HepG2 (cell line): ENCODE results near the gene CSE1L. TPM values are rescaled to one million over a fixed set of nuclear protein-coding genes. Genes with fewer than 3 reads are reported as not detected.
"Not testable (repeated sequence)": the region's sequence is repeated elsewhere in the genome, so short reads cannot be mapped to it uniquely, and the experiment has no call there.

Source experiments
- ATAC-seq: fragments of 200-7000 bp; cut with Tn5 transposase; 3 replicates; pipeline ENCODE4 v1.9.1; 2020; ENCODE audit warnings: mild to moderate bottlenecking, moderate library complexity
- BruUV-seq: library from RNA; stranded (reverse); fragments of 400-500 nt; replicated peaks from 2 replicates; lab custom pipeline; 2021; lab: Mats Ljungman, UMichigan
- CTCF ChIA-PET: fragments of 300-600 bp; formaldehyde crosslinking; extraction: SDS; loops from one replicate; lab custom pipeline; 2021; ENCODE audit warnings: low total read pairs, inconsistent platforms, low intra/inter-chr PET ratio; lab: Yijun Ruan, JAX
- POLR2A ChIA-PET: fragments of 350-600 bp; sonication (Branson Sonifier 250); formaldehyde crosslinking; loops from one replicate; lab custom pipeline; 2020; ENCODE audit warnings: antibody characterized with exemption, inconsistent platforms; lab: Yijun Ruan, JAX
- DNase-seq: peaks from one replicate; pipeline ENCODE4 v3.0.0-alpha.2; 2015; ENCODE audit warnings: low spot score
- FAIRE-seq: peaks from 3 replicates; lab custom pipeline; 2011; peaks lifted over from hg19 to GRCh38; lab: Jason Lieb, UNC
- H2AFZ ChIP-seq: one replicate; pipeline ENCODE4 v1.6.1; 2011; ENCODE audit warnings: low read length, inconsistent platforms
- H3K27ac ChIP-seq: fragments of 300-600 bp; 3 replicates; pipeline ENCODE4 v1.8.0; 2011; ENCODE audit warnings: mixed run types, mild to moderate bottlenecking, mixed read lengths, low read length, inconsistent platforms; ENCODE audit not compliant: insufficient read depth; ENCODE audit errors: extremely low read length
- H3K27me3 ChIP-seq, 2 experiments: fragments of 200-600 bp in 1 of 2; 2 replicates in 1 of 2; 3 replicates in 1 of 2; pipeline versions ENCODE4 v1.6.0 to v1.8.0; 2011; ENCODE audit warnings: low read length in 2 of 2, mild to moderate bottlenecking in 2 of 2, moderate library complexity in 2 of 2, inconsistent platforms in 1 of 2; ENCODE audit not compliant: insufficient read depth in 2 of 2, control insufficient read depth in 1 of 2
- H3K36me3 ChIP-seq, 2 experiments: fragments of 200-600 bp in 1 of 2; replicated peaks in 1 of 2; 2 replicates in 1 of 2; 3 replicates in 1 of 2; pipeline versions ENCODE4 v1.5.1 to v1.8.0; 2011; ENCODE audit warnings: low read length in 2 of 2, inconsistent platforms in 1 of 2; ENCODE audit not compliant: insufficient read depth in 2 of 2, control insufficient read depth in 1 of 2
- H3K4me1 ChIP-seq: 2 replicates; pipeline ENCODE4 v1.5.1; 2012; ENCODE audit warnings: low read length, inconsistent platforms; ENCODE audit not compliant: insufficient read depth
- H3K4me2 ChIP-seq: 2 replicates; pipeline ENCODE4 v1.6.0; 2011; ENCODE audit warnings: low read depth, low read length, inconsistent platforms
- H3K4me3 ChIP-seq, 3 experiments: fragments of 200-600 bp in 1 of 3; sonication (generic), shearing (Covaris generic) in 1 of 3; replicated peaks in 1 of 3; 2 replicates each; pipeline ENCODE4 v1.5.1; 2011 to 2016; ENCODE audit warnings: low read length in 3 of 3, inconsistent platforms in 2 of 3, low read depth in 2 of 3, mild to moderate bottlenecking in 2 of 3, control low read depth in 1 of 3, mixed read lengths in 1 of 3; ENCODE audit not compliant: insufficient read depth in 1 of 3
- H3K79me2 ChIP-seq: one replicate; pipeline ENCODE4 v1.6.1; 2011; ENCODE audit warnings: low read length, inconsistent platforms; ENCODE audit not compliant: insufficient read depth
- H3K9ac ChIP-seq: 2 replicates; pipeline ENCODE4 v1.6.0; 2011; ENCODE audit warnings: mild to moderate bottlenecking, low read depth, low read length, inconsistent platforms; ENCODE audit not compliant: insufficient read depth
- H3K9me3 ChIP-seq: 2 replicates; pipeline ENCODE4 v1.5.1; 2012; ENCODE audit warnings: mild to moderate bottlenecking, low read length
- H4K20me1 ChIP-seq: 2 replicates; pipeline ENCODE4 v1.6.0; 2011; ENCODE audit warnings: inconsistent platforms, mild to moderate bottlenecking, low read length, moderate library complexity; ENCODE audit not compliant: insufficient read depth
- ATF7 ChIP-seq, 2 experiments: fragments of 450-650 bp in 1 of 2; sonication (generic) in 1 of 2; formaldehyde crosslinking in 1 of 2; IDR thresholded peaks; 2 replicates each; pipeline versions ENCODE4 v1.4.0 to v1.6.1; 2016 to 2020; ENCODE audit warnings: antibody characterized with exemption in 1 of 2, mild to moderate bottlenecking in 1 of 2, missing genetic modification reagents in 1 of 2
- CREB1 ChIP-seq, 2 experiments: fragments of 450-650 bp in 1 of 2; IDR thresholded peaks; 2 replicates each; pipeline ENCODE4 v1.6.1; 2016 to 2017; ENCODE audit warnings: control low read depth in 1 of 2, mild to moderate bottlenecking in 1 of 2, missing compliant biosample characterization in 1 of 2, missing genetic modification characterization in 1 of 2
- SETDB1 ChIP-seq: sonication (generic); formaldehyde crosslinking; IDR thresholded peaks from 2 replicates; pipeline ENCODE4 v1.5.1; 2020; ENCODE audit warnings: missing genetic modification reagents, mild to moderate bottlenecking, borderline replicate concordance
- ZNF501 ChIP-seq: sonication (generic); formaldehyde crosslinking; IDR thresholded peaks from 2 replicates; pipeline ENCODE4 v1.5.1; 2020; ENCODE audit warnings: mild to moderate bottlenecking, moderate library complexity, missing genetic modification reagents
- WGBS: methylation state at CpG from one replicate; pipeline ENCODE4 v1.1.6; 2017; ENCODE audit warnings: low lambda C conversion rate; 5-methylcytosine and 5-hydroxymethylcytosine counted together
- in situ Hi-C: cut with HindIII; loops from 2 replicates; pipeline ENCODE4 v1.10.0; 2017; ENCODE audit warnings: low pct_unique_long_range_greater_than_20kb; ENCODE audit not compliant: extremely low pct_ligation_motif_present
- intact Hi-C: fragments of 100-400 bp; cut with micrococcal nuclease; formaldehyde crosslinking; loops from one replicate; pipeline ENCODE4 v1.10.0; 2022; ENCODE audit not compliant: unreplicated experiment
- polyA plus RNA-seq, 8 experiments: library from polyadenylated mRNA; depleted of rRNA in 3 of 8; stranded (reverse) in 7 of 8; unstranded in 1 of 8; fragments of >200 nt; fragmentation: Illumina TruSeq in 4 of 8; extraction: Trizol in 4 of 8; gene quantifications; 2 replicates each; pipeline versions ENCODE4 v1.2.1 to v1.2.3, GENCODE V29; 2011 to 2016; ENCODE audit warnings: low read depth in 4 of 8, missing spikeins in 1 of 8, mixed read lengths in 1 of 8; ENCODE audit not compliant: insufficient read depth in 1 of 8
- total RNA-seq, 5 experiments: library from RNA; depleted of rRNA; stranded (reverse); fragments of >200 nt; fragmentation: Illumina TruSeq; extraction: Trizol; gene quantifications; 2 replicates each; pipeline ENCODE4 v1.2.3, GENCODE V29; 2016; ENCODE audit warnings: low read depth in 1 of 5
- TF ChIP-seq, protein P1 (sequence below): sonication (generic); formaldehyde crosslinking; IDR thresholded peaks from 2 replicates; pipeline ENCODE4 v1.8.0; 2022; ENCODE audit warnings: missing genetic modification reagents, mild to moderate bottlenecking, borderline replicate concordance
- TF ChIP-seq, protein P2 (sequence below), 2 experiments: fragments of 450-650 bp in 1 of 2; sonication (generic) in 1 of 2; formaldehyde crosslinking in 1 of 2; IDR thresholded peaks; 2 replicates each; pipeline versions ENCODE4 v1.6.1 to v1.8.0; 2016 to 2022; ENCODE audit warnings: antibody characterized with exemption in 1 of 2, mild to moderate bottlenecking in 1 of 2, missing genetic modification reagents in 1 of 2
- TF ChIP-seq, protein P3 (sequence below): sonication (generic); formaldehyde crosslinking; IDR thresholded peaks from 2 replicates; pipeline ENCODE4 v1.5.0; 2020; ENCODE audit warnings: missing genetic modification reagents, mild to moderate bottlenecking, borderline replicate concordance

The CSE1L gene
- total and polyA plus RNA-seq, 2 of the 13 experiments (the other 11 are each of a cell fraction or from before 2014, with no cell fraction given), result 56.9 to 258 TPM

DNA sequence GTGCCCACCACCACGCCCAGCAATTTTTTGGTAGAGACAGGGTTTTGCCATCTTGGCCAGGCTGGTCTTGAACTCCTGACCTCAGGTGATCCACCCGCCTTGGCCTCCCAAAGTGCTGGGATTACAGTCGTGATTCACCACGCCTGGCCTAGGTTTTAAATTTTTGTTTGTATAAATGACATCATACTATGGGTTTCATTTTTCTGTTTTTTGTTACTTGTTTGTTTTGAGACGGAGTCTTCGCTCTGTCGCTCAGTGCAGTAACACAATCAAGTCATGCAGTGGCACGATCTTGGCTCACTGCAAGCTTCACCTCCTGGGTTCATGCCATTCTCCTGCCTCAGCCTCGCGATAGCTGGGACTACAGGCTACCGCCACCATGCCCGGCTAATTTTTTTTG is 36.2 kb downstream of the CSE1L start:
- ATAC-seq; H3K9ac ChIP-seq; H3K79me2 ChIP-seq; CTCF ChIA-PET; H3K27me3 ChIP-seq; H3K9me3 ChIP-seq; H4K20me1 ChIP-seq; FAIRE-seq; DNase-seq; POLR2A ChIA-PET; H3K27ac ChIP-seq; H3K4me1 ChIP-seq; H3K4me3 ChIP-seq; H2AFZ ChIP-seq; BruUV-seq; H3K4me2 ChIP-seq; in situ Hi-C loops; intact Hi-C loops; TF ChIP-seq ATF7, CREB1 (CRISPR knock-in tag; IDR thresholded peaks at IDR 0.05): not testable (repeated sequence)
- WGBS, result 97% methylated on average over 12 of the region's 12 CpGs
- peaks cover 57 to 97% of the 10 kb centered on the region in 2 experiments for H3K36me3 ChIP-seq
- peak; percentile 95 for TF ChIP-seq ATF7 (IDR thresholded peaks at IDR 0.05)
- TF ChIP-seq, protein P1, sequence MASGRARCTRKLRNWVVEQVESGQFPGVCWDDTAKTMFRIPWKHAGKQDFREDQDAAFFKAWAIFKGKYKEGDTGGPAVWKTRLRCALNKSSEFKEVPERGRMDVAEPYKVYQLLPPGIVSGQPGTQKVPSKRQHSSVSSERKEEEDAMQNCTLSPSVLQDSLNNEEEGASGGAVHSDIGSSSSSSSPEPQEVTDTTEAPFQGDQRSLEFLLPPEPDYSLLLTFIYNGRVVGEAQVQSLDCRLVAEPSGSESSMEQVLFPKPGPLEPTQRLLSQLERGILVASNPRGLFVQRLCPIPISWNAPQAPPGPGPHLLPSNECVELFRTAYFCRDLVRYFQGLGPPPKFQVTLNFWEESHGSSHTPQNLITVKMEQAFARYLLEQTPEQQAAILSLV (CRISPR knock-in tag), result 0 out of 2 replicates have a peak, but pooled peaks have one; percentile 24
- 0 out of 2 replicates have a peak, but pooled peaks have one; percentile 12 for TF ChIP-seq SETDB1 (CRISPR knock-in tag)
- TF ChIP-seq, protein P2, sequence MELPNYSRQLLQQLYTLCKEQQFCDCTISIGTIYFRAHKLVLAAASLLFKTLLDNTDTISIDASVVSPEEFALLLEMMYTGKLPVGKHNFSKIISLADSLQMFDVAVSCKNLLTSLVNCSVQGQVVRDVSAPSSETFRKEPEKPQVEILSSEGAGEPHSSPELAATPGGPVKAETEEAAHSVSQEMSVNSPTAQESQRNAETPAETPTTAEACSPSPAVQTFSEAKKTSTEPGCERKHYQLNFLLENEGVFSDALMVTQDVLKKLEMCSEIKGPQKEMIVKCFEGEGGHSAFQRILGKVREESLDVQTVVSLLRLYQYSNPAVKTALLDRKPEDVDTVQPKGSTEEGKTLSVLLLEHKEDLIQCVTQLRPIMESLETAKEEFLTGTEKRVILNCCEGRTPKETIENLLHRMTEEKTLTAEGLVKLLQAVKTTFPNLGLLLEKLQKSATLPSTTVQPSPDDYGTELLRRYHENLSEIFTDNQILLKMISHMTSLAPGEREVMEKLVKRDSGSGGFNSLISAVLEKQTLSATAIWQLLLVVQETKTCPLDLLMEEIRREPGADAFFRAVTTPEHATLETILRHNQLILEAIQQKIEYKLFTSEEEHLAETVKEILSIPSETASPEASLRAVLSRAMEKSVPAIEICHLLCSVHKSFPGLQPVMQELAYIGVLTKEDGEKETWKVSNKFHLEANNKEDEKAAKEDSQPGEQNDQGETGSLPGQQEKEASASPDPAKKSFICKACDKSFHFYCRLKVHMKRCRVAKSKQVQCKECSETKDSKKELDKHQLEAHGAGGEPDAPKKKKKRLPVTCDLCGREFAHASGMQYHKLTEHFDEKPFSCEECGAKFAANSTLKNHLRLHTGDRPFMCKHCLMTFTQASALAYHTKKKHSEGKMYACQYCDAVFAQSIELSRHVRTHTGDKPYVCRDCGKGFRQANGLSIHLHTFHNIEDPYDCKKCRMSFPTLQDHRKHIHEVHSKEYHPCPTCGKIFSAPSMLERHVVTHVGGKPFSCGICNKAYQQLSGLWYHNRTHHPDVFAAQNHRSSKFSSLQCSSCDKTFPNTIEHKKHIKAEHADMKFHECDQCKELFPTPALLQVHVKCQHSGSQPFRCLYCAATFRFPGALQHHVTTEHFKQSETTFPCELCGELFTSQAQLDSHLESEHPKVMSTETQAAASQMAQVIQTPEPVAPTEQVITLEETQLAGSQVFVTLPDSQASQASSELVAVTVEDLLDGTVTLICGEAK (IDR thresholded peaks at IDR 0.05), result not testable (repeated sequence)
- TF ChIP-seq, protein P2 (CRISPR knock-in tag; IDR thresholded peaks at IDR 0.05), result 0 out of 2 replicates have a peak, but pooled peaks have one; percentile 37
- TF ChIP-seq CREB1 (IDR thresholded peaks at IDR 0.05), result 0 out of 2 replicates have a peak, but pooled peaks have one; percentile 15
- TF ChIP-seq, protein P3, sequence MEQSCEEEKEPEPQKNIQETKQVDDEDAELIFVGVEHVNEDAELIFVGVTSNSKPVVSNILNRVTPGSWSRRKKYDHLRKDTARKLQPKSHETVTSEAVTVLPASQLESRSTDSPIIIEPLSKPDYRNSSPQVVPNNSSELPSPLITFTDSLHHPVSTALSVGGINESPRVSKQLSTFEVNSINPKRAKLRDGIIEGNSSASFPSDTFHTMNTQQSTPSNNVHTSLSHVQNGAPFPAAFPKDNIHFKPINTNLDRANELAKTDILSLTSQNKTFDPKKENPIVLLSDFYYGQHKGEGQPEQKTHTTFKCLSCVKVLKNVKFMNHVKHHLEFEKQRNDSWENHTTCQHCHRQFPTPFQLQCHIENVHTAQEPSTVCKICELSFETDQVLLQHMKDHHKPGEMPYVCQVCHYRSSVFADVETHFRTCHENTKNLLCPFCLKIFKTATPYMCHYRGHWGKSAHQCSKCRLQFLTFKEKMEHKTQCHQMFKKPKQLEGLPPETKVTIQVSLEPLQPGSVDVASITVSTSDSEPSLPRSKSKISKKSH (CRISPR knock-in tag), result 0 out of 2 replicates have a peak, but pooled peaks have one; percentile 61
- peak; percentile 56; the same call in 1 of the 2 replicates for TF ChIP-seq ZNF501
